K562 (cell line): ENCODE data around the gene IRF6. TPM values are rescaled to one million over a fixed set of nuclear protein-coding genes. Genes with fewer than 3 reads are reported as not detected.

ENCODE experiments used
- ARID4B ChIP-seq: sonication (generic); formaldehyde crosslinking; IDR thresholded peaks from 2 replicates; pipeline ENCODE4 v1.8.0; 2022; ENCODE audit warnings: mild to moderate bottlenecking, missing genetic modification reagents
- HNRNPH1 ChIP-seq: fragments of 200-400 bp; formaldehyde crosslinking; optimal IDR thresholded peaks from 2 replicates; pipeline ENCODE3; 2017; ENCODE audit warnings: low read depth, mild to moderate bottlenecking, low read length, moderate library complexity
- KLF10 ChIP-seq: fragments of 250-450 bp; sonication (Bioruptor Pico); IDR thresholded peaks from 2 replicates; pipeline ENCODE4 v1.6.1; 2021; ENCODE audit warnings: matching md5 sums
- MCM5 ChIP-seq: fragments of 450-650 bp; IDR thresholded peaks from 2 replicates; pipeline ENCODE4 v1.6.1; 2016; ENCODE audit warnings: low read depth
- MED1 ChIP-seq: sonication (generic); formaldehyde crosslinking; IDR thresholded peaks from 2 replicates; pipeline ENCODE4 v1.8.1; 2023; ENCODE audit warnings: missing genetic modification reagents, borderline replicate concordance
- NCOA1 ChIP-seq: fragments of 450-650 bp; IDR thresholded peaks from 2 replicates; pipeline ENCODE4 v1.6.1; 2016; ENCODE audit warnings: low read depth
- NFRKB ChIP-seq: fragments of 450-650 bp; IDR thresholded peaks from 2 replicates; pipeline ENCODE4 v1.6.1; 2016; ENCODE audit warnings: low read depth
- PTRF ChIP-seq: fragments of 450-650 bp; IDR thresholded peaks from 2 replicates; pipeline ENCODE4 v1.6.1; 2016; ENCODE audit warnings: mild to moderate bottlenecking, missing genetic modification characterization, missing compliant biosample characterization
- PTTG1 ChIP-seq: fragments of 450-650 bp; IDR thresholded peaks from 2 replicates; pipeline ENCODE4 v1.6.1; 2016; ENCODE audit warnings: low read depth, mild to moderate bottlenecking, missing genetic modification characterization, missing compliant biosample characterization
- PYGO2 ChIP-seq: fragments of 450-650 bp; IDR thresholded peaks from 2 replicates; pipeline ENCODE4 v1.6.1; 2016; ENCODE audit warnings: mild to moderate bottlenecking, missing genetic modification characterization, moderate library complexity, missing compliant biosample characterization
- RBM15 ChIP-seq: fragments of 200-400 bp; formaldehyde crosslinking; IDR thresholded peaks from 2 replicates; pipeline ENCODE4 v1.6.1; 2018; ENCODE audit warnings: mild to moderate bottlenecking, low read length, moderate library complexity; ENCODE audit not compliant: insufficient read depth
- TAF15 ChIP-seq: fragments of 200-400 bp; formaldehyde crosslinking; IDR thresholded peaks from 2 replicates; pipeline ENCODE4 v1.6.1; 2017; ENCODE audit warnings: mild to moderate bottlenecking, low read depth, low read length, moderate library complexity
- THAP7 ChIP-seq: fragments of 250-450 bp; sonication (Bioruptor Pico); IDR thresholded peaks from 2 replicates; pipeline ENCODE4 v1.5.0; 2021
- UBTF ChIP-seq, 2 experiments: IDR thresholded peaks; 2 replicates each; pipeline ENCODE4 v1.6.1; 2012; ENCODE audit warnings: improper control_type of control experiment in 2 of 2, low read depth in 2 of 2, low read length in 2 of 2, borderline replicate concordance in 1 of 2
- XRCC5 ChIP-seq: fragments of 200-400 bp; formaldehyde crosslinking; IDR thresholded peaks from 2 replicates; pipeline ENCODE4 v1.6.1; 2017; ENCODE audit warnings: low read depth, mild to moderate bottlenecking, low read length
- ZFP91 ChIP-seq: sonication (generic); formaldehyde crosslinking; IDR thresholded peaks from 2 replicates; pipeline ENCODE4 v1.8.0; 2022; ENCODE audit warnings: mild to moderate bottlenecking, missing genetic modification reagents
- ZNF133 ChIP-seq: fragments of 250-450 bp; sonication (Bioruptor Pico); IDR thresholded peaks from 2 replicates; pipeline ENCODE4 v1.4.0; 2020; ENCODE audit warnings: mild to moderate bottlenecking
- ZNF224 ChIP-seq: sonication (generic); formaldehyde crosslinking; IDR thresholded peaks from 2 replicates; pipeline ENCODE4 v1.8.0; 2022; ENCODE audit warnings: mild to moderate bottlenecking, missing genetic modification reagents
- ZNF3 ChIP-seq: fragments of 250-450 bp; sonication (Bioruptor Pico); IDR thresholded peaks from 2 replicates; pipeline ENCODE4 v1.5.0; 2021; ENCODE audit warnings: mild to moderate bottlenecking, moderate library complexity
- ZNF511 ChIP-seq: sonication (generic); formaldehyde crosslinking; IDR thresholded peaks from 2 replicates; pipeline ENCODE4 v1.8.0; 2022; ENCODE audit warnings: mild to moderate bottlenecking, missing genetic modification reagents
- polyA plus RNA-seq, 8 experiments: library from polyadenylated mRNA; depleted of rRNA in 4 of 8; stranded (reverse) in 5 of 8; unstranded in 3 of 8; fragments of >200 nt; fragmentation: Nextera tagmentation in 2 of 8; fragmentation: Illumina TruSeq in 1 of 8; extraction: Ambion mirVana in 2 of 8; extraction: Trizol in 1 of 8; gene quantifications; 2 replicates each; pipeline versions ENCODE4 v1.2.1 to v1.2.3, GENCODE V29; 2011 to 2014; ENCODE audit warnings: inconsistent platforms in 1 of 8, missing spikeins in 1 of 8
- total RNA-seq, 7 experiments: library from RNA; depleted of rRNA in 6 of 7; stranded (reverse); fragments of >200 nt in 6 of 7; fragmentation: Illumina TruSeq in 2 of 7; extraction: Trizol in 2 of 7; gene quantifications; 2 replicates each; pipeline versions ENCODE4 v1.2.1 to v1.2.3, GENCODE V29; 2011 to 2021; ENCODE audit warnings: low replicate concordance in 1 of 7

The IRF6 gene
- total and polyA plus RNA-seq, 9 of the 15 experiments (the other 6 are each of a cell fraction or from before 2014, with no cell fraction given): 0.03 to 0.65 (median 0.17) TPM

- TF ChIP-seq ARID4B (no peak), THAP7 (CRISPR knock-in tag) (no peak), ZNF224 (CRISPR knock-in tag) (no peak), UBTF (IDR thresholded peaks at IDR 0.05; ENCODE audit: borderline replicate concordance in 1 of 2, low read depth in 2 of 2, low read length in 2 of 2) (no peak), NFRKB (no peak), NCOA1 (no peak), ZFP91 (CRISPR knock-in tag) (no peak), PTRF (tag) (no peak), PYGO2 (tag) (no peak), ZNF3 (no peak), MED1 (CRISPR knock-in tag) (no peak), ZNF133 (no peak), TAF15 (no peak), ZNF511 (CRISPR knock-in tag) (no peak), KLF10 (CRISPR knock-in tag) (no peak), HNRNPH1 (no peak), MCM5 (no peak), PTTG1 (tag) (no peak), RBM15 (no peak), XRCC5 (no peak)
Measured at GRCh38 chr1:209808059-209808581, 2.2 kb upstream of the IRF6 start (continued).
